ENCODE results near the gene NKAIN1.
"Not testable (repeated sequence)": the region's sequence is repeated elsewhere in the genome, so short reads cannot be mapped to it uniquely, and the experiment has no call there.

NKAIN1 gene

GRCh38 chr1:31232689-31233088 lies 7.0 kb downstream of the NKAIN1 start:
- DNase-seq = no peak

DNA sequence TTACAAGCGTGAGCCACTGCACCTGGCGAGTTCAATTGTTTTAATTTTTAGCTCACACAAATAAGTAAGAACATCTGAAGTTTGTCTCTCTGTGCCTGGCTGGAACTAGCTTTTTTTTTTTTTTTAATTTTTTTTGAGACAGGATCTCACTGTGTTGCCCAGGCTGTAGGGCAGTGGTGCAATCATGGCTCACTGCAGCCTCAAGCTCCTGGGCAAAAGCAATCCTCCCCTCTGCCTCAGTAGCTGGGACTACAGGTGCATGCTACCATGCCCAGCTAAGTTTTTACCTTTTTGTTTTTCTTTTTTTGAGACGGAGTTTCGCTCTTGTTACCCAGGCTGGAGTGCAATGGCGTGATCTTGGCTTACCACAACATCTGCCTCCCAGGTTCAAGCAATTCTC lies 7.9 kb downstream of the NKAIN1 start:
- no peak for DNase-seq

- no peak for DNase-seq
Measured at GRCh38 chr1:31230378-31230777, 9.3 kb downstream of the NKAIN1 start.

DNA sequence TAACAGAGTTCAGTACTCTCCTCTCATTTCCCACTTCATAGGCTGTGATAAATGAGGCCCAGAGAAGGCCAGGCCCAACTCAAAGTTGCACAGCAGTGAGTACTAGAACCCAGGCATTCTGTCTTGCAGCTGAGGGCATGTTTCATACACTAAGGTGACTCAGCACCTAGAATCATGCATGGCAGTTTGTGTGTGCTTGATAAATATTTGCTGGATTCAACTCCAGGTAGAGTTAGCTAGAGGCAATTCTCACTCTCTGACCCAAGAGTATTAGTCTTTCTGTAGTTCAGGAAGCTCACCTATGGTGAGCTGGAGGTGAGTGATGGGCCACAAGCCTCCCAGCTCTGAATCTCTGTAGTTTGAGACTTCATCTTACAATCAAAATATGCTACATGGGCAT lies 10.7 kb downstream of the NKAIN1 start:
- DNase-seq = no peak

- no peak for DNase-seq
Measured at GRCh38 chr1:31227891-31228568, 11.7 kb downstream of the NKAIN1 start.

GRCh38 chr1:31224068-31224467 lies 15.6 kb downstream of the NKAIN1 start:
- DNase-seq = no peak

DNA sequence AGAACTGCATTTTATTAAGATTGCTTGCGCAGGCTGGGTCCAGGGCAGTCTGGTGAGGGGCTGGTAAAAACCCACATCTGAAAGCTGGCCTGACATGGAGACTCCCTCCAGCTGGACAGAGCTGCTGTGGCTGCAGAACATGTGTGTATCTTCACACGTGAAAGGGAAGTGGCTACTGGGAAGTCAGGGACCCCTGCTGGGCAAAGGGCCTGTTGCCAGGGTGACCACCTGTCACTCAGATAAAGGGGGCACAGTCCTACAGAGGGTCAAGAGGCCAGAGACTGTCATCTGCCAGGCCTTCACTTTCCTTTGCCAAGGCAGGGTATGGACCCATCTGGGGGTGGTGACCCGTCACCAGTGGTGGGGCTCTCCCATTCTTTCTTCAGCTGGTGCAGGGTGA lies 17.5 kb downstream of the NKAIN1 start:
- no peak for DNase-seq

DNA sequence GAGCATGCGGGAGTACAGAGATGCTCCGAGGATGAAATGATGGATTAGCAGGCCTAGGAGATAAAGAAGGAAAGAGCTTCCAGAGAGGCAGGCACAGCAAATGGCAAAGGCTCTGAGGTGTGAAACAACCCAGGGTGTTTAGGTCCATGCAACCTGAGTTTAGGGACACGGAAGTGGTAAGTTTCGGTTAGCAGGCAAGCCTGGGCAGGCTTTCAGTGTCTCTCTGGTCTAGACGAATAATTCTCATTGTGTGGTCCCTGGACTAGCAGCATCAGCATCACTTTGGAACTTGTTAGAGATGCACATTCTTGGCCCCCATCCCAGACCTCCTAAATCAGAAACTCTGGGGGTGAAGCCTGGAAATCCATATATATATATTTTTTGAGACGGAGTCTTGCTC lies 18.6 kb downstream of the NKAIN1 start:
- DNase-seq = no peak

DNA sequence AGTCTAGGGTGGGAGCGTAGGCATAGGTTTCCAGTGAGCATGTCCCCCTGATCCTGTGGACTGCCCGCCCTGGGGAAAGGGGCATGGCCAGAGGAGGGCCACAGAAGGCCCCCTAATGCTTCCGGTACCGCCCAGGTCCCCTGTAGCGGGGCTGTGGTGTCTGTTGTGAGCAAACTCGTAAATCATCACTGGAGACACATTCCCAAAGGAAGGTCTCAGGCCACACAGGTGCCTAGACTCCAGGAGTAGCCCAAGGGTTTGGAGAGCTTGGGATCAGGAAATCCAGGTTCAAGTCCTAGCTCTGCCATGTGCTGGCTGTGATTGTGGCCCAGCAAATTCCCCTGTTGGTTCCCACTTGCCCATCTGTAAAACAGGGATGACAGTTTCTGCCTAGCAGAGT lies 20.2 kb downstream of the NKAIN1 start:
- DNase-seq = no peak

GRCh38 chr1:31218705-31219104 lies 21.0 kb downstream of the NKAIN1 start:
- no peak for DNase-seq

GRCh38 chr1:31216016-31216415 lies 23.7 kb downstream of the NKAIN1 start:
- peak; percentile 45 for DNase-seq

DNA sequence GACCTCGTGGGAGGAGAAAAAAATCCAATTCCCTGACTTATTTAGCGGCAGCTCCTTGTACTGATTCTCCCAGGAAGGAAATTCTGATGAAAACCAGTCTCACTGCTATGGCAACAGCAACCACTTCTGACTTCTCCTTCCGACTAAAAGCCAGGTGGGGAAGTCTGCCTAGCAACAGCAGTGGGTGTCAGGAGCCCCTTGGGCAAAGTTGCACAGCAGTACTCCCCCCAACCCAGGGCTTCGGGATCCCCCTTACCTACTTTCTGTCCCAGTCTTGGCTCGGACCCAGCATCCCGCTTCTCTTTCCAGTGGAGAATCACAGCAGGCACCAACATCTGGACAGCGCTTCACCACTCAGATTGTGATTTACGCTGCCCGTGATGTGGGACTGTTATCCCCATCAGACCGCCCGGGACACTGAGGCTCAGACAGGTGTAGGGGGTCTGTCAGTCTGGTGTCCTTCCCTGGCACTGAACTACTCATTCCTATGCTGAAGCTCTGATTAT lies 24.6 kb downstream of the NKAIN1 start:
- DNase-seq = no peak

- no peak for DNase-seq
Measured at GRCh38 chr1:31214316-31215064, 25.2 kb downstream of the NKAIN1 start.

- DNase-seq = no peak
Measured at GRCh38 chr1:31208361-31208945, 31.2 kb downstream of the NKAIN1 start.

DNA sequence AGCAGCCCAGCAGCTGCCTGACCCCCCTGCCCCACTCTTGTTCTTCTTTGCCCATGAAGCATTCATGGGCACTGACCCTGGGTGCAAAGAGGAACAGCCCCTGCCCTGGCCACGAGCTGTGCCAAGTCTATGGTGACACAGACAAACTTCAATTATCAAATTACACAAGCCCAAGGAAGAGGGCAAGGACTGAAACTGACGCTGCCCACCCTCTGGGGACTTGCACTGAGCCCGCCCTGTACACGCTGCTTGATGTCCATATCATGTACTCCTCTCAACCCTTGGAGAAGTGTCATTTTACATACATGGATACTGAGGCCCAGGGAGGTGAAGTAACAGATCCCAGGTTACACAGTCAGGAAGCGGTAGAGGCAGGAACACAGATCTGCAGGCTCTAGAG lies 32.1 kb downstream of the NKAIN1 start:
- DNase-seq = no peak

GRCh38 chr1:31207046-31207445 lies 32.6 kb downstream of the NKAIN1 start:
- no peak for DNase-seq

GRCh38 chr1:31203215-31203614 lies 36.5 kb downstream of the NKAIN1 start:
- no peak for DNase-seq

DNA sequence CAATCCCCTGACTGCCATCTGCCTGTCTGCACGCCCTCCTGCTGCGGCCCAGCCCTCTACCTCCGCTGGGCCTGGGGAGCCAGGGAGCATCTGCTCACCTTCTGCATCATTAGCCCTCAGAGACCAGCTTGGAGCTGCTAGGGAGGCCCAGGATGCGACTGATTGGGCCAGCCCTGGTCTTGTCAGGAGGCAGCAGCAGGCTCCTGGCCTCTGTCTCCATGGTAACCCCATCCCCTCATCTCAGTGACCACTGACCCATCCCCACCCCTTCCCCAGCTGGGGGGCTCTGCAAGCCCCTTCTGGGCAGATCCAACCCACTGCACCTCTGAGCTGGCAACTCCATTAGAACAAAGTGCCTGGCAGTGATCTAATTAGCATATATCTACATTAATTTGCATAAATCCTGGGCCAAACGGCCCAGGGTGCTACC lies 37.7 kb downstream of the NKAIN1 start:
- no peak for DNase-seq

DNA sequence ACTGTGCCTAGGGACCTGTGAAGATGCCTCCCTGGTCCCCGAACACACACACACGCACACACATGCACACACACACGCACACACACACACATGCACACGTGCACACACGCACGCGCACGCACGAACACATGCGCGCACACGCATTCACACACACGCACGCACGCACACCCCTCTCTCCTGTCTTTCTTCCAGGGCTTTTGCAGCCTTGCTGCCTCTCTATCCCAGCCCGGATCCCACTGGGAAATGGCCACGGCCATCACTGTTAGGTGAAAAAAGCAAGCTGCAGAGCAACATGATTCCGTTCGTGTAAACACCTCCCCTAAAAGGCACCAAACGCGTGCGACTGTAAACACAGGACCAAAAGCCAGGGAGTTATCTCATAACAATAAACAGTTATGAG lies 39.7 kb downstream of the NKAIN1 start:
- no peak for DNase-seq

DNA sequence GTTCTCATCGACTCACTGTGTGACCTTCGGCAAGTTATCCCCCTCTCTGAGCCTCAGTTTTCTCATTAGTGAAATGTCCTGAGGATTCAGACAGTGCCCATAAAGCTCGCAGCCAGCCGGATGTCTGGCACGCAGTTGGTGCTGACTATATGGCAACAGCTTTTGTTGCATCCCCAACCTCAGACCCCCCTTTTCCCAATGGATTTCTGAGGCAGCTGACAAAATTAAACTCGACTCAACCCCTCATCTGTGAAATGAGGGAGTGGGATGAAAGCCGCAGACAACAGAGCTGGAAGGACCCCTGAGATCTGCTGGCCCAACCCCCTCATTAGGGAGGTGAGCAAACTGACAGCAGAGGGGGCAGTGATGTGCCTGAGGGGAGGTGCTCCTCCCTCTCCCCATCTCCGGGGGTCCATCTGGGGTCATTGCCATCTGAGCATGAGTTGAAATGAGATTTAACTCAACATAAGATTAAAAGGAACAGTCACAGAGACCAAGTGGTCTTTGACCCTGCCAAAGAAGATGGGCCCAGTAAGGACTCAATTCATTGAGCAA lies 40.4 kb downstream of the NKAIN1 start:
- DNase-seq = no peak

DNA sequence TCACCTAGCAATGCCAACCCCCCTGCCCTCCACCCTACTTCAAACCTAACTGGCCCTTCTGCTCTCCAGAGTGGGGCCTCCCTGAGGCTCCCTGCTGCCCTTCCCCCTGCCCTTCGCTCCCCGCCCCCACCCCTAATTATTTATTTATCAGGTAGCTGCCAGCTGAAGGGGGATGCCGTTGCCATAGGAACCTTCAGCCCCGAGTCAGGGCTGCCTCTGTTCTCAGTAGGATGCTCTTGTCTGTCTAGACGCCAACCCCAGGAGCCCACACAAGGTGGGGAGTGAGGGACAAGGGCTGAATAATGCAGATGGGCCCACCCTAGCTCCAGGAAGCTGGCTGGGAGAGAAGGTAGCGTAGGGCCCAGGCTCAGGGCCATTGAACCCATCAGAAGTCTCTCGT lies 41.1 kb downstream of the NKAIN1 start:
- DNase-seq = no peak

DNA sequence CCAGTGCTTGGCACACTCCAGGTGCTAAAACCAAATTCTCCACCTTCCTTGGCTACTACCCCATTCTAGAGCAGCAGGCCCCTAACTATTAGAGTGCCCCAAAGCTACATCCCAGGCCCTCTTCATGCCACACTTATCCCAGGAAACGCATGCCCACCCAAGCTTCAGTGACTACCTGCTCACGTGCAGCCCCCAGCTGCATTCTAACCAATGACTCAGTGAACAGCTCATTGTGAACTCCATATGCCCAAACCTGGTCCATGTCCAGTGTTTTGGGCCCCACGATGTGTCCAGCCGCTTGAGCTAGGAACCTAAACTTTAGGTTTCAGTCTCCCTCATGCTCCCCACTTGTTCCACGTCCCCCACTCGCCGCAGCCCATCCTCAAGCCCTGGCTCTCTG lies 41.5 kb downstream of the NKAIN1 start:
- DNase-seq = no peak

- DNase-seq = no peak
Measured at GRCh38 chr1:31196685-31197084, 43.0 kb downstream of the NKAIN1 start.

DNA sequence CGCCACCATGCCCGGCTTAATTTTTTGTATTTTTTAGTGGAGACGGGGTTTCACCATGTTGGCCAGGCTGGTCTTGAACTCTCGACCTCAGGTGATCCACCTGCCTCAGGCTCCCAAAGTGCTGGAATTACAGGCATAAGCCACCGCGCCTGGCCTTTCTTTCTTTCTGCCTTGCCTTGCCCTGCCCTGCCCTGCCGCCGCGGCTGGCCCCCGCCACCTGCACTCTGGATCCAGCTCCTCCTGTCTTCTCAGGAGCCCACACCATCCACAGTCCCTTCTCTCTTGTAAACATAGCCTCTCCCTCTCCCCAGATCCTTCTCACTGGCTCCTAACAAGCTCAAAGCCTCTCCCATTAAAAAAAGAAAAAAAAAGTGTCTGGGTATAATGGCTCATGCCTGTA lies 44.4 kb downstream of the NKAIN1 start:
- not testable (repeated sequence) for DNase-seq

All from NCI-H510A treated with DMSO at 0.1 percent for 48 hours (cell line).